Common myeloid progenitor, CD34-positive (primary cell): ENCODE measurements around the gene PIH1D1.

Experiments
- CTCF ChIA-PET: fragments of 350-600 bp; sonication (Branson Sonifier 250); formaldehyde crosslinking; loops from one replicate; lab custom pipeline; 2021; ENCODE audit warnings: antibody characterized with exemption; lab: Charles Lee
- POLR2A ChIA-PET: fragments of 350-600 bp; sonication (Branson Sonifier 250); formaldehyde crosslinking; loops from one replicate; lab custom pipeline; 2021; ENCODE audit warnings: antibody characterized with exemption; lab: Charles Lee
- DNase-seq, 3 donors: peaks; one replicate each; pipeline versions ENCODE4 v3.0.0 to v3.0.0-alpha.2; 2013
- H3K27ac ChIP-seq, 2 experiments: 1 replicate in 1 of 2; 2 replicates in 1 of 2; pipeline ENCODE4 v1.7.0; 2013; ENCODE audit warnings: inconsistent platforms in 2 of 2, low read length in 2 of 2, mild to moderate bottlenecking in 2 of 2, low read depth in 1 of 2, moderate library complexity in 1 of 2; ENCODE audit not compliant: severe bottlenecking in 2 of 2, insufficient read depth in 1 of 2, poor library complexity in 1 of 2
- H3K27me3 ChIP-seq, 5 experiments: replicated peaks in 2 of 5; 1 replicate in 3 of 5; 2 replicates in 2 of 5; pipeline versions ENCODE4 v1.6.1 to v1.7.0; 2013; ENCODE audit warnings: low read length in 4 of 5, mild to moderate bottlenecking in 2 of 5, moderate library complexity in 2 of 5, inconsistent platforms in 1 of 5; ENCODE audit not compliant: insufficient read depth in 5 of 5, control insufficient read depth in 4 of 5
- H3K36me3 ChIP-seq, 4 experiments: 1 replicate in 2 of 4; 2 replicates in 2 of 4; pipeline versions ENCODE4 v1.6.1 to v1.7.0; 2013; ENCODE audit warnings: low read length in 3 of 4, control low read depth in 1 of 4, mild to moderate bottlenecking in 1 of 4; ENCODE audit not compliant: control insufficient read depth in 4 of 4, insufficient read depth in 4 of 4
- H3K4me1 ChIP-seq, 4 experiments: 1 replicate in 3 of 4; 2 replicates in 1 of 4; pipeline versions ENCODE4 v1.6.1 to v1.7.1; 2013; ENCODE audit warnings: low read length in 3 of 4, mild to moderate bottlenecking in 3 of 4, control low read depth in 1 of 4, inconsistent platforms in 1 of 4, moderate library complexity in 1 of 4; ENCODE audit not compliant: control insufficient read depth in 4 of 4, insufficient read depth in 4 of 4; ENCODE audit errors: control extremely low read depth in 1 of 4
- H3K4me3 ChIP-seq, 7 experiments: 1 replicate in 4 of 7; 2 replicates in 3 of 7; pipeline versions ENCODE4 v1.5.1 to v1.7.0; 2013; ENCODE audit warnings: mild to moderate bottlenecking in 7 of 7, low read length in 6 of 7, moderate library complexity in 6 of 7, inconsistent platforms in 2 of 7, low read depth in 2 of 7, control low read depth in 1 of 7; ENCODE audit not compliant: insufficient read depth in 4 of 7, control insufficient read depth in 1 of 7; ENCODE audit errors: extremely low read depth in 1 of 7
- H3K9me3 ChIP-seq, 5 experiments: 1 replicate in 4 of 5; 2 replicates in 1 of 5; pipeline versions ENCODE4 v1.6.1 to v1.7.1; 2013; ENCODE audit warnings: low read length in 4 of 5, mild to moderate bottlenecking in 2 of 5, inconsistent platforms in 1 of 5, low read depth in 1 of 5, moderate library complexity in 1 of 5; ENCODE audit not compliant: control insufficient read depth in 4 of 5, insufficient read depth in 2 of 5; ENCODE audit errors: control extremely low read depth in 1 of 5
- WGBS: methylation state at CpG from one replicate; pipeline ENCODE4 v1.1.5; 2013; ENCODE audit not compliant: insufficient coverage; 5-methylcytosine and 5-hydroxymethylcytosine counted together

The PIH1D1 gene

DNA sequence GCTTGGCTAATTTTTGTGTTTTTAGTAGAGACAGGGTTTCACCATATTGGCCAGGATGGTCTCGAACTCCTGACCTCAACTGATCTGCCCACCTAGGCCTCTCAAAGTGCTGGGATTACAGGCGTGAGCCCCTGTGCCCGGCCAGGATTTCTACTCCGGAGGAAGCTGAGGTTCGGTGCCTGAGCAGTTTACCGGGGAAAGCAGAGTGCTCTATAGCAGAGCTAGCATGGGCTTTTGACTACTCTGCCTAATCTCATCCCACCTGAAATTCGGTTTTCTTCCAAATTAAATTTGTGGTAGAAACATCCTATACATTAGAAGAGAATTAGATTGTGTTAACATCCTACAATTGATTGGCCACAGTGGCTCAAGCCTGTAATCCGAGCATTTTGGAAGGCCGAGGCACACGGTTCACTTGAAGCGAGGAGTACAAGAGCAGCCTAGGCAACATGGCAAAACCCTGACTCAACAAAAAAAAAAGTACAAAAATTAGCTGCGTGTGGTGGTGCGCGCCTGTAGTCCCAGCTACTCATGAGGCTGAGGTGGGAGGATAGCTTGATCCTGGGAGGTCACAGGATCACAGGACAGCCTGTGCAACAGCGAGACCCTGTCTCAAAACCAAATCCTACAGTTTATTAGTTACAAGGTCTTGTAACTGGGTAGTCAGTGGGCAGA lies 37.4 kb upstream of the PIH1D1 start:
- ChIA-PET POLR2A (no interaction called here), CTCF (interaction anchor here (0.8 kb wide), 1 partner anchor 84 kb away, joined by 4 read pairs; no protein-coding TSS in a partner anchor)
- peak overlapping the region in 6 of 7 experiments; percentile 89 to 100 (median 97) for H3K4me3 ChIP-seq
- H3K4me1 ChIP-seq: peaks cover 12 to 24% (median 18%) of the 10 kb centered on the region in 4 experiments
- H3K27ac ChIP-seq: peak overlapping the region; percentile 97 to 99
- H3K9me3 ChIP-seq: no peaks in the 10 kb centered on the region
- WGBS: 32% methylated on average over 11 of the region's 15 CpGs
- DNase-seq: no peak
- H3K36me3 ChIP-seq: peaks cover 7 to 45% (median 38%) of the 10 kb centered on the region in 4 experiments
- no peaks in the 10 kb centered on the region for H3K27me3 ChIP-seq

DNA sequence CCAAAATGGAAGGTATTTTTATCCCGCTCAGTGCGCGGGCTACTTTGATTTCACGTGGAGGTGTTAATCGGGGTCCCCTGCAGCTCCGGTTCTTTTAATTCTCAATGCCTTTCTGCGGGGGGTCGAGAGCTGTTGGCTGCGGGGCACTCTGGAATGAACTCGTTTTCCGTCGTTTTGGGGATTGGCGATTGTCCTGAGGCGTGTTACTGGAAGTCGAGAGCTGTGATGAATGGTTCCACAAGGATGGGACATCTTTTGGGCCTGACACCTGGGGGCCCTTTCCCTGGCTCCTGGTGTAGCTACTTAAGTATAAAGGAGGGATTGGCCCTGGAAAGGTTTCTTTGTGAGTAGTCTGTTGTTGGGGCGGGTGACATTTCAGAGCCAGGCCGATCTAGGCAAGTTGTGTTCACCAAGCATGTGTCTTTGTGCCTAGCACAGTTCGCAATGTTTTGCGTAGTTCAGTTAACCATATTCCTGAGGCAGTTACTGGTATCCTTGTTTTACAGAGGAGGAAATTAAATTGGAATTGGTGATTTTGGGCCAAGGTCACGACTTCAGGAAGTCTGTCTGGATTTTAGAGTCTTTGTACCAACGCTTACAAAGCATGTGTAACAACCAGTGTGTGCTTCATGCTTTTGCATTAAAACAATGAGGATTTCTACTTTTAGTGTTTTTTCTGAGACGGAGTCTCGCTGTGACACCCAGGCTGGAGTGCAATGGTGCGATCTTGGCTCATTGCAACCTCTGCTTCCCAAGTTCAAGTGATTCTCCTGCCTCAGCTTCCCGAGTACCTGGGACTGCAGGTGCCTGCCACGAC lies 36.6 kb upstream of the PIH1D1 start:
- DNase-seq: no peak
- 2% methylated on average over 19 of the region's 26 CpGs for WGBS
- Histone ChIP-seq H3K4me1 (peaks cover 12 to 24% (median 18%) of the 10 kb centered on the region in 4 experiments), H3K27me3 (no peaks in the 10 kb centered on the region), H3K27ac (peak overlapping the region; percentile 97 to 99), H3K9me3 (no peaks in the 10 kb centered on the region), H3K36me3 (peaks cover 7 to 45% (median 38%) of the 10 kb centered on the region in 4 experiments), H3K4me3 (peak overlapping the region; percentile 67 to 100 (median 95))
- ChIA-PET POLR2A (interaction anchor here (0.7 to 1.2 kb wide), 2 partner anchors 8 to 15 kb away, joined by 3 to 9 read pairs; partner anchors contain the start of gene RPS11), CTCF (interaction anchor here (0.8 to 1.1 kb wide), 2 partner anchors 10 to 85 kb away, joined by 4 to 5 read pairs; no protein-coding TSS in a partner anchor)

DNA sequence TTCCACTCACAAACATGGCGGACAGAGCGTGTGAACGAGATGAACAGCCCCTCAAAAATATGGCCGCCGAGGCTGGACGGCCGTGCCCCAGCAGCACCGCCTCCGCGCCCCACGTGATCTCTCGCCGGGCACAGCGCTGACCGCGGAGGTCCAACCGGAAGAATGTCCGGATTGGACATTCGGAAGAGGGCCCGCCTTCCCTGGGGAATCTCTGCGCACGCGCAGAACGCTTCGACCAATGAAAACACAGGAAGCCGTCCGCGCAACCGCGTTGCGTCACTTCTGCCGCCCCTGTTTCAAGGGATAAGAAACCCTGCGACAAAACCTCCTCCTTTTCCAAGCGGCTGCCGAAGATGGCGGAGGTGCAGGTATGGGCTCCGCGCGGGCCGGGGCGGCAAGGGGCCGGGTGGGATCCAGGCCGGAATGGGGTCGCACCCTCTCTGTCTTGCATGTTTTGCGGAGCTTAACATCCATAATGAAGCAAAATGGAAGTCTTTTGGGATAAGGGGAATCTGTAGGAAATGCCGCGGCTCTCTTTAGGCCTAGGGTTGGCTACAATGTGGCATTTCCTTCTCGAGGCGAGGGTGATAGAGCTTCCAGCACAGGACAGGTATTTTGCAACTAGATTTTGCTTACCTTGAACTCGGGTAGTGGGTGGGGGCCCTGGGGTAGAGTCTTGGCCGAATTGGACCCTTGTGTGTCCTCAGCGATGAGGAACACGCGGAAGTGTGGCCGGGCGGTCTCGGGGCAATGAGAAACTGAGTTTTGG lies 35.8 kb upstream of the PIH1D1 start, which contains the start of gene RPL13A:
Gene RPL13A, plus strand, starts transcription at position 332 of the 769 bp plus-strand sequence. Its CDS starts 22 bp downstream, at position 354.
- WGBS: under 1% methylated on average over 49 of the region's 57 CpGs
- CTCF ChIA-PET: interaction anchor here (1.1 kb wide), 1 partner anchor 9 kb away, joined by 5 read pairs; no protein-coding TSS in a partner anchor
- H3K27me3 ChIP-seq: no peaks in the 10 kb centered on the region
- peaks cover 12 to 24% (median 18%) of the 10 kb centered on the region in 4 experiments for H3K4me1 ChIP-seq
- H3K9me3 ChIP-seq: no peaks in the 10 kb centered on the region
- H3K36me3 ChIP-seq: peaks cover 7 to 39% (median 30%) of the 10 kb centered on the region in 4 experiments
- H3K27ac ChIP-seq: peak within 1 kb of the TSS; percentile 97 to 99
- POLR2A ChIA-PET: interaction anchor here (0.7 to 1.2 kb wide), 3 partner anchors 8 to 22 kb away, joined by 3 to 9 read pairs (median 3); partner anchors contain the start of gene RPS11
- H3K4me3 ChIP-seq: peak within 1 kb of the TSS; percentile 67 to 100 (median 95)
- peak; percentile 99 to 100 (median 100) for DNase-seq

DNA sequence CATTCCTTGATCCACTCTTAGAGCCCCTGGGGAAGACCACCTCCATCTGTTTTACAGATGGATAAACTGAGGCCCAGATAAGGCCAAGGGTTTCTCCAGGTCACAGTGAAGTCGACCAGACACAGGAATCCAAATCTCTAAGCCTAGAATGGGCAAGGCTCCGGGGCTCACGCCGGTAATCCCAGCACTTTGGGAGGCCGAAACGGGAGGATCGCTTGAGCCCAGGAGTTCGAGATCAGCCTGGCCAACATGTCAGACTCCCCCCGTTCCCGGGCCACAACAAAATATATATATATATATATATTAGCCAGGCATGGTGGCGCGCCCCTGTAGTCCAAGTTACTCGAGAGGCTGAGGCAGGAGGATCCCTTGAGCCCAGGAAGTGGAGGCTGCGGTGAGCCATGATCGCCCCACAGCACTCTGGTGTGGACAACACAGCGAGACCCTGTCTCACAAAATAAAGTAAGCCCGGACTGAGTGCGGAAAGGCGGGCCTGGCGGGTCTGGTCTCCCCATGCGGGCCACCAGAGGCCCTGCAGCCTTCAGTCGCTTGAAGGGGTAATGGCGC lies 35.2 kb upstream of the PIH1D1 start:
- Histone ChIP-seq H3K27ac (no peak overlapping the region), H3K9me3 (no peaks in the 10 kb centered on the region), H3K36me3 (peaks cover 7 to 32% (median 23%) of the 10 kb centered on the region in 4 experiments), H3K4me1 (peaks cover 12 to 24% (median 18%) of the 10 kb centered on the region in 4 experiments), H3K27me3 (no peaks in the 10 kb centered on the region), H3K4me3 (peak overlapping the region in 1 of 7 experiments; percentile 63)
- 45% methylated on average over 15 of the region's 23 CpGs for WGBS
- CTCF ChIA-PET: interaction anchor here (0.6 to 1.1 kb wide), 2 partner anchors 8 to 752 kb away, joined by 3 to 5 read pairs; no protein-coding TSS in a partner anchor
- POLR2A ChIA-PET: interaction anchor here (0.8 to 1.2 kb wide), 2 partner anchors 9 to 23 kb away, joined by 3 to 9 read pairs; partner anchors contain the start of gene RPS11
- no peak for DNase-seq

DNA sequence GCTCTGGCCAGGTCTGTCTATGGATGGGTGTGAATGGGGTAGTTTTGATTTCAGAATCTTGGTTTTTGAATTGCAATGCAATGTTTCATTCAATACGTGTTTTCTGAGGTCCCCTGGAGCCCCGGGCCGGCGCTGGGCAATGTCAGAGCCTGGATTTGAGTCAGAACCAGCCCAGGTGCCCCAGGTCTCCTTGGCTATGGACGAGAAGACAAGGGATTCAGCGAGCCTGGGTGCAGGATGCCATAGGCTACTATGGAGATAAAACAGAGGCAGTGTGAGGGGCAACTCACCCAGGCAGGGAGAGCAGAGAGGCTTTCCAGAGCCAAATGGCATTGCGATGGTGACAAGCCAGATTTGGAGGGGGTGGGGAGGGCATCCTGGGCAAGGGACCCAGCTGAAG lies 34.6 kb upstream of the PIH1D1 start:
- Histone ChIP-seq H3K27ac (no peak overlapping the region), H3K4me3 (no peak overlapping the region), H3K36me3 (peaks cover 7 to 28% (median 18%) of the 10 kb centered on the region in 4 experiments), H3K9me3 (no peaks in the 10 kb centered on the region), H3K27me3 (no peaks in the 10 kb centered on the region), H3K4me1 (peaks cover 12 to 24% (median 18%) of the 10 kb centered on the region in 4 experiments)
- 100% methylated on average over 7 of the region's 7 CpGs for WGBS
- POLR2A ChIA-PET: no interaction called here
- no peak for DNase-seq
- CTCF ChIA-PET: interaction anchor here (0.6 to 3.0 kb wide), 2 partner anchors 9 to 752 kb away, joined by 3 to 9 read pairs; partner anchors contain the start of gene RPS11
